IgD-negative memory B cell (primary cell): ENCODE results near the gene S100A12. TPM values are rescaled to one million over a fixed set of nuclear protein-coding genes. Genes with fewer than 3 reads are reported as not detected.

Experiments used
- H3K27ac Mint-ChIP-seq, 3 donors: one replicate each; pipeline ENCODE4 v1.8.0; 2020 to 2022; ENCODE audit warnings: mild to moderate bottlenecking in 3 of 3, mixed read lengths in 3 of 3, moderate library complexity in 1 of 3
- H3K27me3 Mint-ChIP-seq: one replicate; pipeline ENCODE4 v1.8.0; 2021; ENCODE audit warnings: mixed read lengths
- H3K36me3 Mint-ChIP-seq: one replicate; pipeline ENCODE4 v1.8.0; 2020; ENCODE audit warnings: mild to moderate bottlenecking, mixed read lengths
- H3K4me1 Mint-ChIP-seq, 3 donors: one replicate each; pipeline ENCODE4 v1.8.0; 2020 to 2022; ENCODE audit warnings: mixed read lengths in 3 of 3, mild to moderate bottlenecking in 1 of 3
- H3K4me3 Mint-ChIP-seq, 4 donors: one replicate each; pipeline ENCODE4 v1.8.0; 2020 to 2022; ENCODE audit warnings: mild to moderate bottlenecking in 4 of 4, mixed read lengths in 4 of 4, moderate library complexity in 3 of 4
- H3K9me3 Mint-ChIP-seq, 3 donors: one replicate each; pipeline ENCODE4 v1.8.0; 2020 to 2021; ENCODE audit warnings: mixed read lengths in 3 of 3, mild to moderate bottlenecking in 1 of 3
- polyA plus RNA-seq: library from polyadenylated mRNA; unstranded; fragments of 300-500 nt; fragmentation: Illumina TruSeq; gene quantifications from one replicate; pipeline ENCODE4 v1.2.3, GENCODE V29; 2021

The S100A12 gene
- polyA plus RNA-seq, 1 donor from 2014 or later: 0.97 TPM

- no peak overlapping the region for H3K27ac Mint-ChIP-seq
- H3K9me3 Mint-ChIP-seq: no peaks in the 10 kb centered on the region
- peaks cover 3% of the 10 kb centered on the region for H3K36me3 Mint-ChIP-seq
- peaks cover 20% of the 10 kb centered on the region for H3K27me3 Mint-ChIP-seq
- no peak overlapping the region for H3K4me3 Mint-ChIP-seq
- peaks cover 0 to 1% (median 0%) of the 10 kb centered on the region in 3 donors for H3K4me1 Mint-ChIP-seq
Measured at GRCh38 chr1:153364766-153365666, 10.4 kb downstream of the S100A12 start.

DNA sequence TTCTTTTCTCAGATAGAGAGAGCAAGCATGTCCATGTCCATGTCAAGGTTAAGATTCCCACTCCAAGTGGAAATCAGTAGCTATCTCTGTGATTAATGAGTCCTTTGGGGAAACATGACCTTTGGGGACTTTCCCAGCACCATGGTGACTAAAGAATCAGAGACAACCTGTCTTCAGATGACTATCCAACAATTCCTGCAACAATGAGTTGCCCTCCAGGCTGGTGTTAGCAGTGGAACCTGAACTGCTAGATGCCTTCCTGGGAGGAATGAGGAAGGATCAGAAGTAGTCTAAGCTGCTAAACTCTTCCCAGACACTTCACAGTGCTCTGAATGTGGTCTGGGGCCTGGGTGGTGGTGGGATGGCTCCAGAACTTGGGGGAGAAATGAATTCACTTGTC lies 11.3 kb downstream of the S100A12 start:
- Mint-ChIP-seq H3K9me3 (no peaks in the 10 kb centered on the region), H3K27ac (no peak overlapping the region), H3K4me3 (no peak overlapping the region), H3K27me3 (peaks cover 20% of the 10 kb centered on the region), H3K36me3 (peaks cover 3% of the 10 kb centered on the region), H3K4me1 (peaks cover 0 to 1% (median 1%) of the 10 kb centered on the region in 3 donors)

GRCh38 chr1:153363641-153364040 lies 11.8 kb downstream of the S100A12 start:
- H3K9me3 Mint-ChIP-seq: no peaks in the 10 kb centered on the region
- H3K27me3 Mint-ChIP-seq: peaks cover 21% of the 10 kb centered on the region
- H3K4me3 Mint-ChIP-seq: no peak overlapping the region
- H3K27ac Mint-ChIP-seq: no peak overlapping the region
- H3K4me1 Mint-ChIP-seq: peaks cover 0 to 1% (median 1%) of the 10 kb centered on the region in 3 donors
- H3K36me3 Mint-ChIP-seq: peaks cover 3% of the 10 kb centered on the region

- H3K27me3 Mint-ChIP-seq: peaks cover 25% of the 10 kb centered on the region
- peaks cover 3% of the 10 kb centered on the region for H3K36me3 Mint-ChIP-seq
- H3K4me1 Mint-ChIP-seq: peaks cover 0 to 13% (median 1%) of the 10 kb centered on the region in 3 donors
- H3K9me3 Mint-ChIP-seq: no peaks in the 10 kb centered on the region
- H3K4me3 Mint-ChIP-seq: no peak overlapping the region
- H3K27ac Mint-ChIP-seq: no peak overlapping the region
Measured at GRCh38 chr1:153362187-153362775, 13.1 kb downstream of the S100A12 start.

DNA sequence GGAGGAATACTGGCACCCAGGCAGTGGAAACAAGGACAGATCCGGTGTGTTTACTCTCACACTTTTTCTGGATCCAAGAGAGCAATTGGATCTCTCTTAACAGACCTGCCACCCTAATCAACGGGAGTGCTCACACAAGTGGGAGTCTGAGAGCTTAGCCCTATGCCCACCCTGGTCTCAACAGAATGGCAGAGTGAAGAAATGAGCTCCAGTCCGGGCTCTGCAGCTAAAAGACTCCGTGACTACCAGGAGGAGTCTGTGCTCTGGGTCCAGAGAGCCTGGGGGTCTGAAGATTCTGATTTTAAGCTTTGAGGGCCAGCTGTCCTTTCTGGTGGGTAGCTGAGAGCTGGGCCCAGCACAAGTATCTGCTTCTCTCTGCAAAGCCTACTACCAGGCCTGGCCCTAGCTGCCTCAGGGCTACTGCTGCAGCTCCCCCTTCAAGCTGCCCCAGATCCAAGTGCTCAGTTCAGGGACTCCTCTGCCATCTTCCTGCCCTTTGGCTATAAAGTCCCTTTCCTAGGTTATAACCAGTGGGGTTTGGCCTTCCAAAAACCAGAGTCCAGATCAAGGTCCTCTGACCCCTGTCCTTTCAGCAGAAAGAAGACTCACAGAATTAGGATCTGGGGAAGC lies 13.8 kb downstream of the S100A12 start:
- no peak overlapping the region for H3K4me3 Mint-ChIP-seq
- H3K27ac Mint-ChIP-seq: peak overlapping the region in 1 of 3 donors; percentile 11
- peaks cover 28% of the 10 kb centered on the region for H3K27me3 Mint-ChIP-seq
- H3K9me3 Mint-ChIP-seq: no peaks in the 10 kb centered on the region
- H3K36me3 Mint-ChIP-seq: peaks cover 3% of the 10 kb centered on the region
- H3K4me1 Mint-ChIP-seq: peaks cover 2 to 17% (median 3%) of the 10 kb centered on the region in 3 donors

GRCh38 chr1:153360592-153361479 lies 14.6 kb downstream of the S100A12 start:
- Mint-ChIP-seq H3K27me3 (peaks cover 25% of the 10 kb centered on the region), H3K4me1 (peaks cover 3 to 18% (median 5%) of the 10 kb centered on the region in 3 donors), H3K36me3 (peaks cover 1% of the 10 kb centered on the region), H3K4me3 (no peak overlapping the region), H3K27ac (peak overlapping the region in 1 of 3 donors; percentile 11), H3K9me3 (no peaks in the 10 kb centered on the region)

DNA sequence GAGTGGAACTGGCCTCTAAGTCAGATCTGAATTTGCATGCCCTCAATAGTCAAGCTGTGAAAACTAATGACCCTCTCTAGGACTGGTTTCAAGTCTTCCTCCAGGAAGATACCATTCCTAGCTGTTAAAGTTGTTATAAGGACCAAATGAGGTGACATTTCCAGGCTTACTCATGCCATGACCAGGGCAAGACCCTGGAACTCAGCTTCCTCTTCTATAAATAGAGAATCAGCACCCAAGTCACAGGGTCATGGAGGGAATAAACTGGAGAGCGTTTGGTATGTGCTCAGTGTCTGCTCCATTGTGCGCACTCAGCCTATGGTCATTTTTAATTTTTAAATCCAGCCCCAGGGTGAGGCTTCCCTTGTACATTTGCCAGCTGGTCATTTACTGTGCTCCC lies 15.2 kb downstream of the S100A12 start:
- H3K9me3 Mint-ChIP-seq: no peaks in the 10 kb centered on the region
- H3K36me3 Mint-ChIP-seq: peaks cover 1% of the 10 kb centered on the region
- no peak overlapping the region for H3K4me3 Mint-ChIP-seq
- H3K27ac Mint-ChIP-seq: no peak overlapping the region
- H3K4me1 Mint-ChIP-seq: peaks cover 3 to 18% (median 5%) of the 10 kb centered on the region in 3 donors
- H3K27me3 Mint-ChIP-seq: peaks cover 25% of the 10 kb centered on the region

DNA sequence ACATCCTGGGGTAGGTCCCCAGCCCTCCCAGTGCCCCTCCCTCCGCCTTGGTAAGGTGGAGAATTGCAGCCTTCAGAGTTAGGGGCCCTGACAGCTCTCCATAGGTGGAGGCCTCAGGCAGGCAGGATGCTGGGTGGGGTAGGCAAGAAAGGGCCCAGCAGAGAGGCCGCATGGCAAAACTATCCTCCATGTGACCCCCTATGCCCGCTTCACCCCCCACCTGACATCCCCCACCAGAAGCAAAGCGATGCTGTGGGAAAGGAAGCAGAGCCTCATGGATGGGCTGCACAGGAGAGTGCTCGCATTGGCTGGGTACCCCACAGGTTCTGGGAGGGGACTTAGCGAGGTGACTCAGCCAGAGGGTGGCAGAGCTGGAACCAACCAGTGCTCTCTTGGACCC lies 16.2 kb downstream of the S100A12 start:
- H3K4me1 Mint-ChIP-seq: peaks cover 3 to 18% (median 5%) of the 10 kb centered on the region in 3 donors
- no peak overlapping the region for H3K4me3 Mint-ChIP-seq
- peaks cover 4% of the 10 kb centered on the region for H3K36me3 Mint-ChIP-seq
- H3K9me3 Mint-ChIP-seq: no peaks in the 10 kb centered on the region
- no peak overlapping the region for H3K27ac Mint-ChIP-seq
- H3K27me3 Mint-ChIP-seq: peaks cover 16% of the 10 kb centered on the region

DNA sequence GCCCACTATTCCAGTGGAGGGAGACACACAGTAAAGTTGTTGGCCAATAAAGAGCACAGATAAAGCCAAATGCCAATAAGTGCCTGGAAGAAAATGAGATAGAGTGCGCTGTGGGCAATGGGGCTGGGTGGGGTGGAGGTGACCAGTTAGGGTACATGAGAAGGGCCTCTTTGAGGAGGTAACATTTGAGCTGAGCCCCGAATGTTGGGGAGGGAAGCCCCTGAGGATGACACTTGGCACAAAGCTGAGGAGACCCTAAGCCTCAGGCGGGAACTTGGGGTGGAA lies 16.8 kb downstream of the S100A12 start:
- Mint-ChIP-seq H3K4me1 (peaks cover 3 to 18% (median 5%) of the 10 kb centered on the region in 3 donors), H3K9me3 (no peaks in the 10 kb centered on the region), H3K4me3 (no peak overlapping the region), H3K36me3 (peaks cover 4% of the 10 kb centered on the region), H3K27ac (peak overlapping the region in 1 of 3 donors; percentile 61), H3K27me3 (peaks cover 15% of the 10 kb centered on the region)

DNA sequence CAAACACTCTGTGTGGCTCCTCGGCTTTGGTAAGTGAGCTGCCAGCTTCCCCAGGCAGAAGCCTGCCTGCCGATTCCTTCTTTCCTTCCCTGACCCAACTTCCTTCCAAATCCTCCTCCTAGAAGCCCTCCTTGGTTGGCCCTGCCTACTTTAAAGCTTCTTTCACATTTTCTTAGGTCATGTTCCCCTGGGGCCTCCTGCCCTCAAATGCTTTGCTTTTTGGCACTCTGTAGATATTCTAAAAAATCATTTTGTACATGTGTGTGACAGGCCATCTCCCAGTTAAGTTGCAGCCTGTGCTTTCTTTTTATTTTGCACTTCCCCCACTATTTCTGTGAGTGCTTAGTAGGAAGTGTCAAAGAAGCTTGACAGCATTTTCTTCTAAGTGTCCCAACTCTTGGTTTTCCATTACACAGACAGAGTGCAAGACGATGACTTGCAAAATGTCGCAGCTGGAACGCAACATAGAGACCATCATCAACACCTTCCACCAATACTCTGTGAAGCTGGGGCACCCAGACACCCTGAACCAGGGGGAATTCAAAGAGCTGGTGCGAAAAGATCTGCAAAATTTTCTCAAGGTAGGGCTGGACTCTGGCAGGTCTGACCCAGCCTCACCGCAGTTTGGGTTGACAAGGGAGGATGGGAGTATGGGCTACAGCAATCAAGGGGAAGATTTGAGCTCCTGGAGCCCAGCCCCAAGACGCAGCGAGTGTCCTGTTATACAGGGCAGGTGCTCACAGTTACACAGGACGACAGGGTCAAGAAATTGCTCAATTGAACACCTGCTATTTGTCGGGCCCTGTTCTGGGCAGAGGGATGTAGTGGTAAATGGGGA lies 17.3 kb downstream of the S100A12 start, which contains the start of gene S100A9:
TSS of gene S100A9 (plus strand) at position 2 of the 838 bp plus-strand sequence. CDS start at position 432, 430 bp downstream.
- Mint-ChIP-seq H3K36me3 (peaks cover 4% of the 10 kb centered on the region), H3K9me3 (no peaks in the 10 kb centered on the region), H3K4me1 (peaks cover 3 to 18% (median 5%) of the 10 kb centered on the region in 3 donors), H3K27ac (peak within 1 kb of the TSS in 2 of 3 donors; percentile 17 to 61), H3K4me3 (peak within 1 kb of the TSS in 2 of 4 donors; percentile 9 to 81), H3K27me3 (peaks cover 13% of the 10 kb centered on the region)

DNA sequence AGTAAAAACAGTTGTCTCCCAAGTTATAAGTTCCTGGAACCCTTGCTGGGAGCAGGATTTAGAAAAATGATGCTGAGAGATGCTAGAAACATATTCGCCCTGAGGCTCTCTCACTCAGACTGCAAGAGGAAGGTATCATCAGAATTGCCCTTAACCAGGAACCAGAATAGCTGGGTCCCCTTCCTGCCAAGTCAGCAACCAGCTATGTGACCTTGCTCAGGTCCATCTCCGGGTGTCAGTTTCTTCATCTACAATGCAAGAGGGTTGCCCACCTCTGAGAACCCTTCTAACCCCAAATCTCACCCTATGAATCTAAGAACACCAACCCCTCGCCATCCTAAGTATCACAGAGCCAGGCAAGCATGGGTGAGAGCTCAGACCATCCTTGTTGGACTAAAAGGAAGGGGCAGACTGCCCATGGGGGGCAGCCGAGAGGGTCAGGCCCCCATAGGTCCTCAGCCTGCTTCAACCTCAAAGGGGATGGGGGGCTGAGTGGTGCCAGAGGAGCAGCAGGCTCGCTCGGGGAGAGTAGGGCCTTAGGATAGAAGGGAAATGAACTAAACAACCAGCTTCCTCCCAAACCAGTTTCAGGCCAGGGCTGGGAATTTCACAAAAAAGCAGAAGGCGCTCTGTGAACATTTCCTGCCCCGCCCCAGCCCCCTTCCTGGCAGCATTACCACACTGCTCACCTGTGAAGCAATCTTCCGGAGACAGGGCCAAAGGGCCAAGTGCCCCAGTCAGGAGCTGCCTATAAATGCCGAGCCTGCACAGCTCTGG lies 18.2 kb downstream of the S100A12 start:
- H3K4me3 Mint-ChIP-seq: peak overlapping the region in 2 of 4 donors; percentile 9 to 81
- peaks cover 13% of the 10 kb centered on the region for H3K27me3 Mint-ChIP-seq
- peaks cover 4% of the 10 kb centered on the region for H3K36me3 Mint-ChIP-seq
- H3K9me3 Mint-ChIP-seq: no peaks in the 10 kb centered on the region
- H3K27ac Mint-ChIP-seq: peak overlapping the region in 1 of 3 donors; percentile 17
- H3K4me1 Mint-ChIP-seq: peaks cover 3 to 18% (median 5%) of the 10 kb centered on the region in 3 donors

GRCh38 chr1:153356392-153357075 lies 18.9 kb downstream of the S100A12 start:
- Mint-ChIP-seq H3K4me1 (peaks cover 3 to 18% (median 5%) of the 10 kb centered on the region in 3 donors), H3K27ac (no peak overlapping the region), H3K27me3 (peaks cover 13% of the 10 kb centered on the region), H3K4me3 (peak overlapping the region in 1 of 4 donors; percentile 13), H3K36me3 (peaks cover 4% of the 10 kb centered on the region), H3K9me3 (no peaks in the 10 kb centered on the region)
